Measurements from ENCODE around the gene MYO1D.

The MYO1D gene

GRCh38 chr17:32529604-32530003, 347.3 kb downstream of the MYO1D start:
- no peak for ATAC-seq
- no peak for TF ChIP-seq GLIS3 (CRISPR knock-in tag; IDR thresholded peaks at IDR 0.05)
- TF ChIP-seq BACH2 (CRISPR knock-in tag; IDR thresholded peaks at IDR 0.05; ENCODE audit: borderline replicate concordance), result no peak
- TF ChIP-seq ARNTL (CRISPR knock-in tag; IDR thresholded peaks at IDR 0.05; ENCODE audit: borderline replicate concordance, low read depth), result no peak
- no peak for TF ChIP-seq CREB5 (CRISPR knock-in tag; IDR thresholded peaks at IDR 0.05; ENCODE audit: low read depth)
- TF ChIP-seq ZFP30 (CRISPR knock-in tag; IDR thresholded peaks at IDR 0.05), result no peak
- no peak for TF ChIP-seq ZNF565 (CRISPR knock-in tag; conservative IDR thresholded peaks at IDR 0.05; ENCODE audit: low read depth)
- no peak for TF ChIP-seq PPARA (CRISPR knock-in tag; IDR thresholded peaks at IDR 0.05; ENCODE audit: borderline replicate concordance)
- no peak for TF ChIP-seq ISL1 (CRISPR knock-in tag; IDR thresholded peaks at IDR 0.05)
- TF ChIP-seq ZNF70 (CRISPR knock-in tag; IDR thresholded peaks at IDR 0.05), result no peak
- no peak for TF ChIP-seq ESRRG (CRISPR knock-in tag; IDR thresholded peaks at IDR 0.05)
- no peak for TF ChIP-seq CSDC2 (CRISPR knock-in tag; IDR thresholded peaks at IDR 0.05)
- TF ChIP-seq TSHZ2 (CRISPR knock-in tag; IDR thresholded peaks at IDR 0.05), result no peak
- TF ChIP-seq ZFP3 (CRISPR knock-in tag; IDR thresholded peaks at IDR 0.05), result no peak
- no peak for TF ChIP-seq PATZ1 (CRISPR knock-in tag; IDR thresholded peaks at IDR 0.05; ENCODE audit: borderline replicate concordance)
- no peak for TF ChIP-seq OSR1 (CRISPR knock-in tag; IDR thresholded peaks at IDR 0.05)
- TF ChIP-seq ZNF8 (CRISPR knock-in tag; IDR thresholded peaks at IDR 0.05), result no peak
- no peak for TF ChIP-seq TOX (CRISPR knock-in tag; IDR thresholded peaks at IDR 0.05; ENCODE audit: borderline replicate concordance)
- TF ChIP-seq TCF4 (CRISPR knock-in tag; IDR thresholded peaks at IDR 0.05; ENCODE audit: borderline replicate concordance), result no peak

GRCh38 chr17:32528825-32529224, 348.1 kb downstream of the MYO1D start:
- no peak for ATAC-seq
- TF ChIP-seq TCF4 (CRISPR knock-in tag; IDR thresholded peaks at IDR 0.05; ENCODE audit: borderline replicate concordance) (no peak), OSR1 (CRISPR knock-in tag; IDR thresholded peaks at IDR 0.05) (no peak), TSHZ2 (CRISPR knock-in tag; IDR thresholded peaks at IDR 0.05) (no peak), ZC3H10 (CRISPR knock-in tag; IDR thresholded peaks at IDR 0.05) (no peak), CREB5 (CRISPR knock-in tag; IDR thresholded peaks at IDR 0.05; ENCODE audit: low read depth) (no peak), PPARA (CRISPR knock-in tag; IDR thresholded peaks at IDR 0.05; ENCODE audit: borderline replicate concordance) (no peak), BACH2 (CRISPR knock-in tag; IDR thresholded peaks at IDR 0.05; ENCODE audit: borderline replicate concordance) (no peak), ISL1 (CRISPR knock-in tag; IDR thresholded peaks at IDR 0.05) (no peak), ARNTL (CRISPR knock-in tag; IDR thresholded peaks at IDR 0.05; ENCODE audit: borderline replicate concordance, low read depth) (no peak), RARB (CRISPR knock-in tag; IDR thresholded peaks at IDR 0.05) (no peak), ZFP30 (CRISPR knock-in tag; IDR thresholded peaks at IDR 0.05) (no peak)

GRCh38 chr17:32527146-32527545, 349.8 kb downstream of the MYO1D start:
- TF ChIP-seq PPARA (CRISPR knock-in tag; IDR thresholded peaks at IDR 0.05; ENCODE audit: borderline replicate concordance) (no peak), CREB5 (CRISPR knock-in tag; IDR thresholded peaks at IDR 0.05; ENCODE audit: low read depth) (no peak), ZNF8 (CRISPR knock-in tag; IDR thresholded peaks at IDR 0.05) (no peak), ISL1 (CRISPR knock-in tag; IDR thresholded peaks at IDR 0.05) (no peak), ARNTL (CRISPR knock-in tag; IDR thresholded peaks at IDR 0.05; ENCODE audit: borderline replicate concordance, low read depth) (no peak), ZNF70 (CRISPR knock-in tag; IDR thresholded peaks at IDR 0.05) (no peak), TSHZ2 (CRISPR knock-in tag; IDR thresholded peaks at IDR 0.05) (no peak), ESRRG (CRISPR knock-in tag; IDR thresholded peaks at IDR 0.05) (no peak), ZFP3 (CRISPR knock-in tag; IDR thresholded peaks at IDR 0.05) (no peak), TOX (CRISPR knock-in tag; IDR thresholded peaks at IDR 0.05; ENCODE audit: borderline replicate concordance) (no peak)
- no peak for ATAC-seq
